NAMALWA (cell line): ENCODE data around the gene OVOL1.
"Not testable (repeated sequence)": the region's sequence is repeated elsewhere in the genome, so short reads cannot be mapped to it uniquely, and the experiment has no call there.

Source experiments
- DNase-seq: peaks from one replicate; pipeline ENCODE4 v3.0.0-alpha.2; 2015; ENCODE audit warnings: low spot score

Gene OVOL1

DNA sequence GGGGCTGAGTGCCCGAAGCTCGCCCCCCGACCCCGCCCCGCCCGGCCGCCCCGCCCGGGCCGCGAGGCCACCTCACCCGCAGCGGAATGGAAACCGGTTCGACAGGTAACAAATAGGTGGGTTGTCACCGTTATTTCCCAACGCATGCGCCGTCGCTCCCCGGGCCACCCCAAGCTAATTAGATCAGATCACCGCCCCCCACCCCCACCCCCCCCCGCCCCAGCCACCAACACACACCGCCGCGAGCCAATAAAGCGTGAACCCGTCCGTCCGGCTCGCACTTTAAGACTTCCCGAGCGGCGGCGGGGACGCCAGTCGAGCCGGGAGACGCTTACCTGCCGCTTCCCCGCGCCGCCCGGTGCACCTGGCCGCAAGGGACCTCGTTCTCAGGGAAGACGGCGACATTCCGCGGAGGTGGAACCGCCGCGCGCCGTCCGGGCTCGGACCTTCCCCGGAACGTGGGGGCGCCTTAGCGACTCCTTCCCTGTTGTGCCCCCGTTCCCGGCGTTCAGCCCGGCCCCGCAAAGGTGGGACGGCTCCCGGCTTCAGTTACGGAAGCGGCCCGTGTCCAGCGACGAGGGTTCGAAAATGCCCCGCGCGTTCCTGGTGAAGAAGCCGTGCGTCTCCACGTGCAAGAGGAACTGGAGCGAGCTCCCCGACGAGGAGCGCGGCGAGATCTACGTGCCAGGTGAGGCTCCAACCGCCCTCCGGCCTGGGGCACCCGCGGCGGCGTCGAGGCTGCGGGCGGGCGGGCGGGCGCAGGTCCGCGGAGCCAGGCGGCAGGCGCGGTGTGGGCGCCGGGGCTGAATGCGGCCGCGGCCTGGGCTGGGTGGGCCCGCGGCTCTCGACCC is at the start of gene OVOL1:
OVOL1 (plus strand) TSS at position 278 of the 851 bp plus-strand sequence; CDS start at position 589, 311 bp downstream.
- no peak for DNase-seq

DNA sequence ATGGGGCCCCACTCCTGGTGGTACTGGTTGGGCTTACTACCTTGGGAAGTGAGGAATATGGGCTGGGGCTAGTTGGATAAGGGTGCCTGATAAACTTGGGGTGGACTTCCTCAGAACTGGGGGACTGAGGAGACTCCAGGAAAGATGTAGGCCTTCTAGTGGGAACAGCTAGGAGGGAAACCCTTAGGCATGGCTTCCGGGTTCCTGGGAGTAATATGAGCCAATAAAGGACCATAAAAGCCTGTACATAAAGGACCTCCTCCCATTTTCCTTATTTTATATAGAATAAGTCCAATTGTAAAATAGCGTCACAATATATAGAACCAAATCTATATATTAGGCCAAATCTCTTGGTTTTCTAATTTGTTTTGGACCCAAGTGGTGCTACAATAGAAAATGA is 47.8 kb upstream of the OVOL1 start:
- no peak for DNase-seq

- no peak for DNase-seq
Measured at GRCh38 chr11:65741185-65741584, 45.7 kb upstream of the OVOL1 start.

DNA sequence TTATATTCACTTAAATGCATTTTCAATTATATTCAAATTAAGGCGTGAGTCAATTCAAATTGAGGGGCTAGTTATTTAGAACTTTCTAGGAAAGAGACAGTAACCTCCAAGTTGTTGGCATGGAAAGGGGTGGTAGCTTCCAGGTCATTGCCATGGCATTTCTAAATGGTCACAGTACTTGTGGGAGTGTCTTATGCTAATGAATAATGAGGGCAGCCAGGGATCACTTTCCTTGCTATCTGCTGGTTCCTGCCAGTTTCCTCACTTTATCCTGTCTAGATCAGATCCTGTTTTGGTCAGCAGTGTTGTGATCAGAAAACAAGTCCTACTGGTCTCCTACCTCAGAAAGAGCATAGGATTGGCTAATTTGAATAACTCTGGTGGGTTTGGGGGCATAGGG is 44.5 kb upstream of the OVOL1 start:
- DNase-seq = no peak

DNA sequence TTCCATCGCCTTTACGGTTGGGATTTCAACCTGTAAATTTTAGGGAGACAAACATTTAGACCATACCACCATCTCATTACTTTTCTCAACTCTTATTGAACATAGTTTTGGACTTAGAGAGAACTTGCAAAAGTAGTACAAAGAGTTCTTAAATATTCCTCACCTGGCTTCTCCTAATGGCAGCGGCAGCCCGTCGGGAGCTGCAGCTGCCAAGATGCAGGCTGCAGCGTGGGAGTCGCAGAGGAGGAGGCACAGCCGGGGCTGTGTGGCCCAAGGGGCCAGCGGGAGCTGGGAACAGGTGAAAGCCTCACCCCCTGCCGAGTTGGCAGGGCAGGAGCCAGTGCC is 43.2 kb upstream of the OVOL1 start:
- DNase-seq = no peak

GRCh38 chr11:65744026-65744698 is 42.7 kb upstream of the OVOL1 start:
- DNase-seq = no peak

DNA sequence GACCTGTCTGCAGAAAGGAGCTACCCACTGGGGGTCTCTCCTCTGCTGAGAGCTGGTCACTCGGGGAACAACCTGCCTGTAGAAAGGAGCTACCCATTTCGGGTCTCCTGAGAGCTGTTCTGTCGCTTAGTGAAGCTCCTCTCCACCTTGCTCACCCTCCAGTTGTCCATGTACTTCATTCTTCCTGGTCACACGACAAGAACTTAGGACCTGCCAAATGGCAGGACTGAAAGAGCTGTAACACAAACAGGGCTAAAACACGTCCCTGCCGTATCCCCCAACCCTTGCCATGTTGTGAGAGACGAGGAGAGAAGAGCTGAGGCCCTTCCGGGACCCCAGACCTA is 42.2 kb upstream of the OVOL1 start:
- DNase-seq = no peak

GRCh38 chr11:65745049-65745448 is 41.8 kb upstream of the OVOL1 start:
- DNase-seq = no peak

DNA sequence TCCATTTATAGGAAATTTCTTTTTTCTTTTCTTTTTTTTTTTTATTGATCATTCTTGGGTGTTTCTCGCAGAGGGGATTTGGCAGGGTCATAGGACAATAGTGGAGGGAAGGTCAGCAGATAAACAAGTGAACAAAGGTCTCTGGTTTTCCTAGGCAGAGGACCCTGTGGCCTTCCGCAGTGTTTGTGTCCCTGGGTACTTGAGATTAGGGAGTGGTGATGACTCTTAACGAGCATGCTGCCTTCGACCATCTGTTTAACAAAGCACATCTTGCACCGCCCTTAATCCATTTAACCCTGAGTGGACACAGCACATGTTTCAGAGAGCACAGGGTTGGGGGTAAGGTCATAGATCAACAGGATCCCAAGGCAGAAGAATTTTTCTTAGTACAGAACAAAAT is 24.7 kb upstream of the OVOL1 start:
- DNase-seq = not testable (repeated sequence)

DNA sequence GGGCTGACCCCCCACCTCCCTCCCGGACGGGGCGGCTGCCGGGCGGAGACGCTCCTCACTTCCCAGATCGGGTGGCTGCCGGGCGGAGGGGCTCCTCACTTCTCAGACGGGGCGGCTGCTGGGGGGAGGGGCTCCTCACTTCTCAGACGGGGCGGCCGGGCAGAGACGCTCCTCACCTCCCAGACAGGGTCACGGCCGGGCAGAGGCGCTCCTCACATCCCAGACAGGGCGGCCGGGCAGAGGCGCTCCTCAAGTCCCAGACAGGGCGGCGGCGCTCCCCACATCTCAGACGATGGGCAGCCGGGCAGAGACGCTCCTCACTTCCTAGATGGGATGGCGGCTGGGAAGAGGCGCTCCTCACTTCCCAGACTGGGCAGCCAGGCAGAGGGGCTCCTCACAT is 24.0 kb upstream of the OVOL1 start:
- not testable (repeated sequence) for DNase-seq

DNA sequence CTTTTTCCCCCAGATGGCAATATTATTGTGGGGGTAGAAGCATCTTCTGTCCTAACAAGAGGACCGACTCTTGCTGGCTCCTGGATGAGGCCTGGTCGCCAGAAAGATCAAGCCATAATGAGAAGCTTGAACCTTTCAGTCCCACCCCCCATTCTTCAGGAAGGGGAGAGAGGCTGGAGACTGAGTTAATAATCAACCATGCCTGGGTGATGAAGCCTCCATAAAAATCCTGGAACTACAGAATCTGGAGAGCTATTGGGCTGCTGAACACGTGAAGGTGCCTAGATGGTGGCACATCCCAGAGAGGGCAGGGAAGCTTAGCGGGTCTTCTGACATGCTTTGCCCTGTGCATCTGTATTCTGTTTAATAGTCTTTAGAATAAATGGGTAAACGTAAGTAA is 22.4 kb upstream of the OVOL1 start:
- DNase-seq = no peak

DNA sequence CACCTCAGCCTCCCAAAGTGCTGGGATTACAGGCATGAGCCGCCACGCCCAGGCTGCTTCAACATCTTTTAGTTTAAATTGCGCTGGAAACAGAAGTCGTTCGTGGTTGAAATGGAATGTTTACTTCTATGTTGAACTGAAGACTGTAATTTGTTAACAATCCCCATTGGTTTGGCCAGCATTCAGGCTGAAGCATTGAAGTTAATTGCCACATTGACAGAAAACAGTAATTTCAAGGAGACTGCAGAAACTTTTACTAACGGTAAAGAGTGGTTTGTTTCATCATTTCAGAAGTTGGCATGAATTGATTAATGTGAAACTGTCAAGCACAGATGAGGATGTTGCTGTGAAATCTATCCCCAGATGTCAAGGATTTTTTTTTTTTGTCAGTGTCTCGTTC is 20.3 kb upstream of the OVOL1 start:
- no peak for DNase-seq

DNA sequence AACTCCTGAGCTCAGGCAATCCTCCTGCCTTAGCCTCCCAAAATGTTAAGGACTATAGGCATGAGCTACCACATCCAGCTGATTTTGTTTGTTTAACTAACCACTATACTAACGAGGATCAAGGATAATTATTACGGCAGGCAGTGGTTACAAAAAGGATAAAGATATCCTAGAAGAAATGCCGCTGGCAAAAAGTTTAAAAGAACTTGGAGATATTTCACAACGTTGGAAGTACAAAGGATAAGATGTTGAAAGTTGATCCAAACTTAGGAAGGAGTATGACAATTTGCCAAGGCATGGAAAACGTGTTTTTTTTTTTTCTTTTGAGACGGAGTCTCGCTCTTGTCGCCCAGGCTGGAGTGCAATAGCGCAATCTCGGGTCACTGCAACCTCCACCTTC is 19.5 kb upstream of the OVOL1 start:
- DNase-seq = no peak

DNA sequence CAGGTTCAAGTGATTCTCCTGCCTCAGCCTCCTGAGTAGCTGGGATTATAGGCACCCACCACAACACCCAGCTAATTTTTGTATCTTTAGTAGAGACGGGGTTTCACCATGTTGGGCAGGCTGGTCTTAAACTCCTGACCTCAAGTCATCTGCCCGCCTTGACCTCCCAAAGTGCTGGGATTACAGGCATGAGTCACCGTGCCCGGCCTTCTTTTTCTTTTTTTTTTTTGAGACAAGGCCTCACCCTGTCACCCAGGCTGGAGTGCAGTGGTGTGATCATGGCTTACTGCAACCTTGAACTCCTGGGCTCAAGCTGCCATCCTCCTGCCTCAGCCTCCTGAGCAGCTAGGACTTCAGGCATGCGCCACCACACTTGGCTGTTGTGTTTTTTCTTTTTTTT is 19.1 kb upstream of the OVOL1 start:
- DNase-seq = not testable (repeated sequence)

DNA sequence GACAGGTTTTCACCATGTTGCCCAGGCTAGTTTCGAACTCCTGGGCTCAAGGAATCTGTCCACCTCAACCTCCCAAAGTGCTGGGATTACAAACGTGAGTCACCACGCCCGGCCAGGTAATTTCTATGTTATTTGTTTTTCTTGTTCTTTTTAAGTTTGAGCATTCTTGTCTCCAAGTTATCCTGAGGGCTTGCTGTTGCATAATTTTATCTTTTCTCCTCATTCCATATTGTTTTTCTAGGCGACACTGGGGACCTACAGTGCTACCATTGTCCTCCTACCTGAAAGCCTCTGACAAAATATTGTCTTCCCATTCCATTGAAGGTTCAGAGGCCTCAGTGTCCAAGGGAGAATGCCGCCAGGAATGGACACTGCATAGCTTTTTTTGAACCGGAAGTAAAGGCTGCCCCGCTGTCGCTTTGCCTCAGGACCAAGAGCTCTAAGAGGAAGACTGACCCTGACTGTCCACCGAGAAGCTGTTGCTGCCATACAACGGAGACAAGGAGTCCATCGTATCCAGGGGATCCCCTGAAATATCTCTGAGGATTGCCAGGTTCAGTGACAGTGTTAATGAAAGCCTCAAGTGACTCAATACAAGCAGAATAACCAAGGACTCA is 15.8 kb upstream of the OVOL1 start:
- DNase-seq = no peak

GRCh38 chr11:65771589-65772112 is 15.2 kb upstream of the OVOL1 start:
- no peak for DNase-seq

DNA sequence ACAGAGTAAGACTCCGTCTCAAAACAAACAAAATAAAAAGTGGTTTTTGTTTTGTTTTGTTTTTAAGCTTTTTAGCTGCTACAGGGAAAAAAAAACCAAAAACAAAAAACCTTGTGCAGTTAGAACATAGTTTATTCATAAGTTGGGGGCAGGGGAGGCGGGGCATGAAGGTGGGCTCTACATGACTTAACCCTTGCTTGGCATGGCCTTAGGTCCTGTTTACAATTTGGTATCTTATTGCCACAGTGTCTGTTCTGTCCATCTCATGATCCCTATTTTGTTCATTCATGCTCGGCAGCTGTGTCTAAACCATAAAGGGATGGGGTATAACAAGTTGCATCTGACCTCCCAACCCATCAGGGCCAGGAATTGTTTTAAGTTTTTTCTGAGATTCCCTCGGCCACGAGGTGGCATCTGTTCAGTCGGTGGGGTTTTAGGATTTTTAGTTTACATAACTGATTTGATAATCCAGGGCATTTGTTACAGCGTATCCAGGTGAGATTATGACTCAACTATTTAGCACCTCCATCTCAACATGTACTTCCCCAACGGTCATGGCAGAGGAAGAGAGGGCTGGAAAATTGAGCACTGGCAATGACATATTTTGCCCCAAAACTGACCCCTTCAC is 13.0 kb upstream of the OVOL1 start:
- DNase-seq = no peak

DNA sequence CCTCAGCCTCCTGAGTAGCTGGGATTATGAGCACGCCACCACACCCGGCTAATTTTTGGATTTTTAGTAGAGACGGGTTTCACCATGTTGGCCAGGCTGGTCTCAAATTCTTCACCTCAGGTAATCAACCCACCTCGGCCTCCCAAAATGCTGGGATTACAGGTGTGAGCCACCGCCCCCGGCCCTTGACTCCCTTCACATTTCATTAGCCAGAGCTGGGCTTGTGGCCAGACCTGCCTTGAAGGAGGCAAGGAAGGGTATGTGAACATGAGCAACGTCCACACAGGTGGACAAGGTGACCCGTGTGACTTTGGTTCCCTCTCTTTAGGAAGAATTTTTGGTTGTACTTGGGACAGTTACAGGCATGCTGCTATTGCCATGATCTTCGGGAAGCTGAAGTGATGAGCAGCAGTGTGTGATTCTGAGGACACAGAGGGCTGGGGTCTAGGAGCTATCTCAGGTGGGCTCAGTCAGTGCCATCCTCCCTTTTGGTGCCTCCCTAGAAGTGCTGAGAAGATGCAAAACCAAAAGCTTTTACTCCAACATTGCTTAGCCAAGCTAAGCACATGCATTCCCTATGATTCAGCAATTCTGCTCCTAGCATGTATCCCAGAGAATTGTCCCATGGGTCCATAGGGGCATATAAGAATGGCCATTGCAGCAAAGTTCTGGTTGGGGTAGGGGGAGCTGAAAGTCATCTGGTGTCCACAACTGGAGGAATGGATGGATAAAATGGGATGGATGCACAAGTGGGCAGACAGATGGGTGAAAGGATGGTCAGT is 12.1 kb upstream of the OVOL1 start:
- no peak for DNase-seq

GRCh38 chr11:65776196-65776595 is 10.7 kb upstream of the OVOL1 start:
- DNase-seq = no peak

- DNase-seq = no peak
Measured at GRCh38 chr11:65776710-65777141, 10.1 kb upstream of the OVOL1 start.

GRCh38 chr11:65777241-65777640 is 9.6 kb upstream of the OVOL1 start:
- no peak for DNase-seq
